Adipose tissue (tissue), 3 donors: Measurements from ENCODE around the gene SMDT1. TPM values are rescaled to one million over a fixed set of nuclear protein-coding genes. Genes with fewer than 3 reads are reported as not detected.

Experiments
- H3K27ac ChIP-seq: one replicate; pipeline ENCODE4 v1.5.1; 2013; ENCODE audit warnings: low read depth, low read length
- WGBS, 3 donors: extraction: QIAGEN DNeasy Blood & Tissue Kit; methylation state at CpG; one replicate each; pipeline ENCODE4 v1.1.7; 2013; 5-methylcytosine and 5-hydroxymethylcytosine counted together
- polyA plus RNA-seq, 3 donors: library from polyadenylated mRNA; stranded (reverse); fragments of 200-250 nt; gene quantifications; one replicate each; pipeline ENCODE4 v1.2.3, GENCODE V29; 2013
- donor health status: healthy with polysubstance abuse.
- donor health status: Bipolar disorder and iron deficiency.
- donor health status: healthy.

Gene SMDT1
- polyA plus RNA-seq, 3 donors = 53.3 to 129 (median 86.4) TPM

GRCh38 chr22:42131562-42131961, 52.1 kb downstream of the SMDT1 start:
- H3K27ac ChIP-seq = no peak overlapping the region
- 70 to 77% (median 73%) methylated on average over 8 of the region's 8 CpGs for WGBS, 3 donors

GRCh38 chr22:42132457-42132856, 53.0 kb downstream of the SMDT1 start:
- no peak overlapping the region for H3K27ac ChIP-seq
- WGBS, 3 donors = 74 to 87% (median 77%) methylated on average over 13 of the region's 13 CpGs

Other genes with a start within 250 kb of the SMDT1 start
- gene SREBF2, start 246.6 kb upstream of the SMDT1 start, polyA plus RNA-seq = 10 to 100 TPM; 20.8 to 40.6 (median 35.8) TPM
- not detected for gene SHISA8, start 164.6 kb upstream of the SMDT1 start, polyA plus RNA-seq
- under 1 TPM in 2 of 3 donors, not detected in 1; 0.19 to 0.38 TPM for gene TNFRSF13C, start 152.9 kb upstream of the SMDT1 start, polyA plus RNA-seq
- 1 to 10 TPM in 2 of 3 donors, under 1 TPM in 1; 0.74 to 3.1 (median 1.1) TPM for gene CENPM, start 132.5 kb upstream of the SMDT1 start, polyA plus RNA-seq
- gene SEPTIN3, start 110.3 kb upstream of the SMDT1 start, polyA plus RNA-seq = under 1 TPM; 0.09 to 0.79 (median 0.70) TPM
- 1 to 10 TPM in 1 of 3 donors, under 1 TPM in 2; 0.18 to 1.1 (median 0.45) TPM for gene WBP2NL, start 80.9 kb upstream of the SMDT1 start, polyA plus RNA-seq
- 10 to 100 TPM in 1 of 3 donors, 1 to 10 TPM in 2; 6.6 to 17.6 (median 7.6) TPM for gene NAGA, start 8.9 kb upstream of the SMDT1 start, polyA plus RNA-seq
- 10 to 100 TPM in 2 of 3 donors, 1 to 10 TPM in 1; 7.9 to 14.5 (median 11.8) TPM for gene PHETA2, start 5.5 kb upstream of the SMDT1 start, polyA plus RNA-seq
- gene NDUFA6, start 11.1 kb downstream of the SMDT1 start, polyA plus RNA-seq = 10 to 100 TPM; 51.6 to 94.7 (median 94.1) TPM
- 1 to 10 TPM in 2 of 3 donors, under 1 TPM in 1; 0.85 to 1.2 (median 1.1) TPM for gene CYP2D6, start 51.1 kb downstream of the SMDT1 start, polyA plus RNA-seq
- 1 to 10 TPM; 5.3 to 6.9 (median 5.3) TPM for gene TCF20, start 191.0 kb downstream of the SMDT1 start, polyA plus RNA-seq